ENCODE data around the gene CACNA1I. TPM values are rescaled to one million over a fixed set of nuclear protein-coding genes. Genes with fewer than 3 reads are reported as not detected.
A peak's percentile ranks its signal among the peaks of the same experiment; 100 is the strongest.

CACNA1I gene
- total and polyA plus RNA-seq, 2 donors (not counting 1 experiment from before 2014, with no cell fraction given): 0.07 to 0.25 TPM

- H3K4me3 ChIP-seq (ENCODE audit: control extremely low read depth in 1 of 5, extremely low read depth in 1 of 5, insufficient read depth in 1 of 5, low read depth in 2 of 5, low read length in 4 of 5): no peak overlapping the region
- H4K20me1 ChIP-seq (ENCODE audit: control insufficient read depth, insufficient read depth, low read length, poor library complexity, severe bottlenecking): no peaks in the 10 kb centered on the region
- H3K4me3 Mint-ChIP-seq: peak overlapping the region; percentile 57
- H3K27me3 Mint-ChIP-seq: peaks cover 34% of the 10 kb centered on the region
- ChIA-PET CTCF (no interaction called here), POLR2A (no interaction called here)
- no peaks in the 10 kb centered on the region for H3K79me2 ChIP-seq (ENCODE audit: control insufficient read depth, insufficient read depth, low read length)
- no peaks in the 10 kb centered on the region for H3K36me3 ChIP-seq (replicated peaks in 1 of 2; ENCODE audit: control extremely low read depth in 1 of 2, control insufficient read depth in 1 of 2, extremely low read depth in 1 of 2, insufficient read depth in 2 of 2, low read length in 1 of 2)
- H3K9ac ChIP-seq (ENCODE audit: low read length): no peak overlapping the region
- 20% methylated on average over 29 of the region's 36 CpGs for WGBS (ENCODE audit: insufficient coverage)
- peaks cover 33% of the 10 kb centered on the region for H3K4me1 Mint-ChIP-seq
- H3K9me3 Mint-ChIP-seq (ENCODE audit: insufficient read depth): peaks cover 3% of the 10 kb centered on the region
- no peak overlapping the region for H2AFZ ChIP-seq (ENCODE audit: insufficient read depth, low read depth, low read length, poor library complexity, severe bottlenecking)
- H3K27me3 ChIP-seq (replicated peaks in 1 of 4; ENCODE audit: control extremely low read depth in 1 of 4, control insufficient read depth in 3 of 4, insufficient read depth in 4 of 4, low read length in 3 of 4): peaks cover 0 to 48% (median 15%) of the 10 kb centered on the region in 4 experiments
- intact Hi-C loops (cut with micrococcal nuclease): no loop called here
- H3K27ac Mint-ChIP-seq: peak overlapping the region; percentile 65
- peaks cover 17 to 26% of the 10 kb centered on the region in 2 donors for H3K4me1 ChIP-seq (ENCODE audit: control insufficient read depth in 2 of 2, insufficient read depth in 2 of 2, low read length in 2 of 2)
- DNase-seq (peak; percentile 71), ATAC-seq (ENCODE audit: low read depth) (peak; percentile 58)
- TF ChIP-seq EZH2 (IDR thresholded peaks at IDR 0.05; ENCODE audit: borderline replicate concordance, insufficient read depth, low read depth, low read length, poor library complexity, severe bottlenecking) (no peak), CTCF (IDR thresholded peaks at IDR 0.05) (no peak)
- H3K9me3 ChIP-seq (ENCODE audit: control extremely low read depth in 1 of 3, control insufficient read depth in 2 of 3, insufficient read depth in 1 of 3, low read length in 2 of 3): peaks cover 0 to 25% (median 0%) of the 10 kb centered on the region in 3 donors
- peak overlapping the region; percentile 52 for H3K4me2 ChIP-seq (replicated peaks; ENCODE audit: low read depth, low read length, poor library complexity, severe bottlenecking)
- H3K27ac ChIP-seq (ENCODE audit: low read length in 2 of 2): no peak overlapping the region
Observed at GRCh38 chr22:39598017-39598965, 27.7 kb downstream of the CACNA1I start.

Data from B cell (primary cell).